ENCODE measurements around the gene ZNRD2.

GRCh38 chr11:65559535-65559934 is 10.7 kb upstream of the ZNRD2 start:
- no peak for TF ChIP-seq POLR2AphosphoS5 (IDR thresholded peaks at IDR 0.05; ENCODE audit: low read depth, low read length)
- TF ChIP-seq, protein P1, sequence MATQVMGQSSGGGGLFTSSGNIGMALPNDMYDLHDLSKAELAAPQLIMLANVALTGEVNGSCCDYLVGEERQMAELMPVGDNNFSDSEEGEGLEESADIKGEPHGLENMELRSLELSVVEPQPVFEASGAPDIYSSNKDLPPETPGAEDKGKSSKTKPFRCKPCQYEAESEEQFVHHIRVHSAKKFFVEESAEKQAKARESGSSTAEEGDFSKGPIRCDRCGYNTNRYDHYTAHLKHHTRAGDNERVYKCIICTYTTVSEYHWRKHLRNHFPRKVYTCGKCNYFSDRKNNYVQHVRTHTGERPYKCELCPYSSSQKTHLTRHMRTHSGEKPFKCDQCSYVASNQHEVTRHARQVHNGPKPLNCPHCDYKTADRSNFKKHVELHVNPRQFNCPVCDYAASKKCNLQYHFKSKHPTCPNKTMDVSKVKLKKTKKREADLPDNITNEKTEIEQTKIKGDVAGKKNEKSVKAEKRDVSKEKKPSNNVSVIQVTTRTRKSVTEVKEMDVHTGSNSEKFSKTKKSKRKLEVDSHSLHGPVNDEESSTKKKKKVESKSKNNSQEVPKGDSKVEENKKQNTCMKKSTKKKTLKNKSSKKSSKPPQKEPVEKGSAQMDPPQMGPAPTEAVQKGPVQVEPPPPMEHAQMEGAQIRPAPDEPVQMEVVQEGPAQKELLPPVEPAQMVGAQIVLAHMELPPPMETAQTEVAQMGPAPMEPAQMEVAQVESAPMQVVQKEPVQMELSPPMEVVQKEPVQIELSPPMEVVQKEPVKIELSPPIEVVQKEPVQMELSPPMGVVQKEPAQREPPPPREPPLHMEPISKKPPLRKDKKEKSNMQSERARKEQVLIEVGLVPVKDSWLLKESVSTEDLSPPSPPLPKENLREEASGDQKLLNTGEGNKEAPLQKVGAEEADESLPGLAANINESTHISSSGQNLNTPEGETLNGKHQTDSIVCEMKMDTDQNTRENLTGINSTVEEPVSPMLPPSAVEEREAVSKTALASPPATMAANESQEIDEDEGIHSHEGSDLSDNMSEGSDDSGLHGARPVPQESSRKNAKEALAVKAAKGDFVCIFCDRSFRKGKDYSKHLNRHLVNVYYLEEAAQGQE (IDR thresholded peaks at IDR 0.05; ENCODE audit: insufficient read depth in 1 of 2, low read depth in 2 of 2, low read length in 2 of 2) = no peak
